IPS-20b (cell line): ENCODE results near the gene SPINK7.
"Not testable (repeated sequence)": the region's sequence is repeated elsewhere in the genome, so short reads cannot be mapped to it uniquely, and the experiment has no call there.

Source experiments
- H3K27ac ChIP-seq: one replicate; pipeline ENCODE4 v1.5.1; 2013; ENCODE audit warnings: low read length
- H3K27me3 ChIP-seq: 2 replicates; pipeline ENCODE4 v1.6.1; 2013; ENCODE audit warnings: mild to moderate bottlenecking, low read length, inconsistent platforms; ENCODE audit not compliant: insufficient read depth
- H3K36me3 ChIP-seq: 2 replicates; pipeline ENCODE4 v1.6.1; 2013; ENCODE audit warnings: low read depth, mild to moderate bottlenecking, inconsistent platforms, low read length, moderate library complexity; ENCODE audit not compliant: insufficient read depth
- H3K4me1 ChIP-seq: 2 replicates; pipeline ENCODE4 v1.6.1; 2013; ENCODE audit warnings: mild to moderate bottlenecking, control low read depth, inconsistent platforms, low read length, moderate library complexity; ENCODE audit not compliant: insufficient read depth
- H3K4me3 ChIP-seq: 2 replicates; pipeline ENCODE4 v1.5.1; 2013; ENCODE audit warnings: mild to moderate bottlenecking, low read length, inconsistent platforms
- H3K9ac ChIP-seq: 2 replicates; pipeline ENCODE4 v1.6.1; 2013; ENCODE audit warnings: low read depth, mild to moderate bottlenecking, inconsistent platforms, low read length, moderate library complexity
- H3K9me3 ChIP-seq: 2 replicates; pipeline ENCODE4 v1.6.1; 2013; ENCODE audit warnings: mild to moderate bottlenecking, low read depth, low read length, inconsistent platforms; ENCODE audit not compliant: insufficient read depth

SPINK7 gene

GRCh38 chr5:148314187-148314586, 2.0 kb downstream of the SPINK7 start:
- Histone ChIP-seq H3K27ac (no peak overlapping the region), H3K9me3 (no peaks in the 10 kb centered on the region), H3K9ac (no peak overlapping the region), H3K36me3 (no peaks in the 10 kb centered on the region), H3K27me3 (no peaks in the 10 kb centered on the region), H3K4me3 (no peak overlapping the region), H3K4me1 (no peaks in the 10 kb centered on the region)

- Histone ChIP-seq H3K4me3 (no peak overlapping the region), H3K27ac (no peak overlapping the region), H3K9ac (no peak overlapping the region), H3K9me3 (no peaks in the 10 kb centered on the region), H3K27me3 (no peaks in the 10 kb centered on the region), H3K4me1 (no peaks in the 10 kb centered on the region), H3K36me3 (no peaks in the 10 kb centered on the region)
These were observed 2.5 kb downstream of the SPINK7 start for GRCh38 chr5:148314731-148315130.

- not testable (repeated sequence) for H3K9ac ChIP-seq, H3K9me3 ChIP-seq, H3K36me3 ChIP-seq, H3K4me3 ChIP-seq, H3K27me3 ChIP-seq, H3K27ac ChIP-seq, H3K4me1 ChIP-seq
These were observed 8.1 kb downstream of the SPINK7 start for GRCh38 chr5:148320011-148320963.

GRCh38 chr5:148333262-148333849, 21.1 kb downstream of the SPINK7 start:
- no peaks in the 10 kb centered on the region for H3K4me1 ChIP-seq
- no peak overlapping the region for H3K27ac ChIP-seq
- no peak overlapping the region for H3K9ac ChIP-seq
- no peak overlapping the region for H3K4me3 ChIP-seq
- peaks cover 3% of the 10 kb centered on the region; the same call in 1 of the 2 replicates for H3K9me3 ChIP-seq
- no peaks in the 10 kb centered on the region for H3K36me3 ChIP-seq
- no peaks in the 10 kb centered on the region for H3K27me3 ChIP-seq

- no peaks in the 10 kb centered on the region for H3K27me3 ChIP-seq
- no peak within 1 kb of the TSS for H3K4me3 ChIP-seq
- H3K36me3 ChIP-seq, result no peaks in the 10 kb centered on the region
- no peaks in the 10 kb centered on the region for H3K4me1 ChIP-seq
- H3K9ac ChIP-seq, result no peak within 1 kb of the TSS
- peaks cover 3% of the 10 kb centered on the region; the same call in 1 of the 2 replicates for H3K9me3 ChIP-seq
- no peak within 1 kb of the TSS for H3K27ac ChIP-seq
These were observed 23.0 kb downstream of the SPINK7 start, which contains the start of gene SPINK9 for GRCh38 chr5:148335259-148335658. Gene SPINK9, plus strand, starts transcription at chr5:148335559. Its CDS starts 55 bp downstream, at chr5:148335614.

- Histone ChIP-seq H3K27me3 (no peaks in the 10 kb centered on the region), H3K27ac (no peak overlapping the region), H3K4me3 (no peak overlapping the region), H3K9me3 (no peaks in the 10 kb centered on the region), H3K4me1 (no peaks in the 10 kb centered on the region), H3K36me3 (no peaks in the 10 kb centered on the region), H3K9ac (no peak overlapping the region)
These were observed 24.6 kb downstream of the SPINK7 start for GRCh38 chr5:148336704-148337435.

GRCh38 chr5:148342371-148343045, 30.3 kb downstream of the SPINK7 start:
- H3K27ac ChIP-seq, result no peak overlapping the region
- no peaks in the 10 kb centered on the region for H3K9me3 ChIP-seq
- no peak overlapping the region for H3K4me3 ChIP-seq
- no peaks in the 10 kb centered on the region for H3K4me1 ChIP-seq
- no peaks in the 10 kb centered on the region for H3K27me3 ChIP-seq
- H3K9ac ChIP-seq, result no peak overlapping the region
- no peaks in the 10 kb centered on the region for H3K36me3 ChIP-seq

- Histone ChIP-seq H3K4me3 (no peak overlapping the region), H3K36me3 (no peaks in the 10 kb centered on the region), H3K9ac (no peak overlapping the region), H3K4me1 (no peaks in the 10 kb centered on the region), H3K27ac (no peak overlapping the region), H3K27me3 (no peaks in the 10 kb centered on the region), H3K9me3 (no peaks in the 10 kb centered on the region)
These were observed 30.8 kb downstream of the SPINK7 start for GRCh38 chr5:148343046-148343407.

- no peak overlapping the region for H3K27ac ChIP-seq
- H3K27me3 ChIP-seq, result no peaks in the 10 kb centered on the region
These were observed 31.6 kb downstream of the SPINK7 start for GRCh38 chr5:148343603-148344487.

GRCh38 chr5:148347706-148348105, 35.5 kb downstream of the SPINK7 start:
- Histone ChIP-seq H3K4me3 (no peak overlapping the region), H3K36me3 (no peaks in the 10 kb centered on the region), H3K9me3 (no peaks in the 10 kb centered on the region), H3K4me1 (no peaks in the 10 kb centered on the region), H3K9ac (no peak overlapping the region), H3K27me3 (no peaks in the 10 kb centered on the region), H3K27ac (no peak overlapping the region)

More at GRCh38 chr5:148343603-148344487, 31.6 kb downstream of the SPINK7 start:
- no peaks in the 10 kb centered on the region for H3K4me1 ChIP-seq
- no peak overlapping the region for H3K4me3 ChIP-seq
- H3K36me3 ChIP-seq, result no peaks in the 10 kb centered on the region
- H3K9ac ChIP-seq, result no peak overlapping the region
- H3K9me3 ChIP-seq, result no peaks in the 10 kb centered on the region
